OCI-LY1 (cell line): ENCODE results near the gene TUBA3C.
A peak's percentile ranks its signal among the peaks of the same experiment; 100 is the strongest.

Experiments used
- H2AFZ ChIP-seq: fragments of 200-600 bp; sonication (generic), shearing (Covaris generic); 2 replicates; pipeline ENCODE4 v1.6.0; 2014; ENCODE audit warnings: antibody characterized with exemption, mild to moderate bottlenecking, low read length
- H3F3A ChIP-seq: fragments of 200-600 bp; sonication (generic), shearing (Covaris generic); 2 replicates; pipeline ENCODE4 v1.6.0; 2014; ENCODE audit warnings: mild to moderate bottlenecking, antibody characterized with exemption, low read length, moderate library complexity; ENCODE audit not compliant: insufficient read depth
- H3K27ac ChIP-seq: fragments of 200-600 bp; sonication (generic); 2 replicates; pipeline ENCODE4 v1.5.1; 2014; ENCODE audit warnings: low read length, mixed run types, mild to moderate bottlenecking, low read depth; ENCODE audit not compliant: poor library complexity, severe bottlenecking
- H3K27me3 ChIP-seq: fragments of 200-600 bp; sonication (generic); 2 replicates; pipeline ENCODE4 v1.6.0; 2014; ENCODE audit warnings: antibody characterized with exemption, mild to moderate bottlenecking, low read length, moderate library complexity; ENCODE audit not compliant: insufficient read depth
- H3K36me3 ChIP-seq: fragments of 200-600 bp; sonication (generic); 2 replicates; pipeline ENCODE4 v1.6.1; 2014; ENCODE audit warnings: mild to moderate bottlenecking, antibody characterized with exemption, low read length, moderate library complexity, mixed read lengths; ENCODE audit not compliant: insufficient read depth
- H3K4me1 ChIP-seq: fragments of 200-600 bp; sonication (generic); 2 replicates; pipeline ENCODE4 v1.5.1; 2014; ENCODE audit warnings: mild to moderate bottlenecking, low read length, moderate library complexity; ENCODE audit not compliant: insufficient read depth, severe bottlenecking
- H3K4me2 ChIP-seq: fragments of 200-600 bp; sonication (generic), shearing (Covaris generic); 2 replicates; pipeline ENCODE4 v1.6.1; 2014; ENCODE audit warnings: low read length
- H3K4me3 ChIP-seq: fragments of 200-600 bp; sonication (generic); 2 replicates; pipeline ENCODE4 v1.5.1; 2014; ENCODE audit warnings: low read length, low read depth, mild to moderate bottlenecking, mixed read lengths; ENCODE audit not compliant: poor library complexity, severe bottlenecking
- H3K79me2 ChIP-seq: fragments of 200-600 bp; shearing (Covaris generic); 2 replicates; pipeline ENCODE4 v1.6.1; 2016; ENCODE audit warnings: mixed run types, low read length, mixed read lengths; ENCODE audit not compliant: insufficient read depth
- H3K9ac ChIP-seq: fragments of 200-600 bp; sonication (generic), shearing (Covaris generic); 2 replicates; pipeline ENCODE4 v1.6.1; 2014; ENCODE audit warnings: mild to moderate bottlenecking, low read length, mixed read lengths
- H3K9me2 ChIP-seq: fragments of 200-600 bp; sonication (generic), shearing (Covaris generic); 2 replicates; pipeline ENCODE4 v1.6.1; 2014; ENCODE audit warnings: low read depth, mild to moderate bottlenecking, low read length, mixed read lengths
- H3K9me3 ChIP-seq: fragments of 200-600 bp; shearing (Covaris generic); 2 replicates; pipeline ENCODE4 v1.6.1; 2014; ENCODE audit warnings: low read length, mixed read lengths
- H4K20me1 ChIP-seq: fragments of 200-600 bp; sonication (generic), shearing (Covaris generic); 2 replicates; pipeline ENCODE4 v1.6.0; 2016; ENCODE audit warnings: mild to moderate bottlenecking, low read length; ENCODE audit not compliant: insufficient read depth
- EZH2 ChIP-seq: fragments of 200-600 bp; sonication (generic), shearing (Covaris generic); IDR thresholded peaks from 2 replicates; pipeline ENCODE4 v1.8.0; 2017; ENCODE audit warnings: borderline replicate concordance, mixed run types, mild to moderate bottlenecking, antibody characterized with exemption, low read length, moderate library complexity, mixed read lengths
- TF ChIP-seq, protein P1 (sequence below): fragments of 200-600 bp; sonication (generic), shearing (Covaris generic); IDR thresholded peaks from 2 replicates; pipeline ENCODE4 v1.5.1; 2017; ENCODE audit warnings: mild to moderate bottlenecking, antibody characterized with exemption, low read length, moderate library complexity, mixed read lengths

TUBA3C gene

GRCh38 chr13:19155321-19155861 lies 26.2 kb downstream of the TUBA3C start:
- H3K4me2 ChIP-seq, result no peak overlapping the region
- H3K9me3 ChIP-seq, result no peaks in the 10 kb centered on the region
- TF ChIP-seq EZH2, result no peak
- TF ChIP-seq, protein P1, sequence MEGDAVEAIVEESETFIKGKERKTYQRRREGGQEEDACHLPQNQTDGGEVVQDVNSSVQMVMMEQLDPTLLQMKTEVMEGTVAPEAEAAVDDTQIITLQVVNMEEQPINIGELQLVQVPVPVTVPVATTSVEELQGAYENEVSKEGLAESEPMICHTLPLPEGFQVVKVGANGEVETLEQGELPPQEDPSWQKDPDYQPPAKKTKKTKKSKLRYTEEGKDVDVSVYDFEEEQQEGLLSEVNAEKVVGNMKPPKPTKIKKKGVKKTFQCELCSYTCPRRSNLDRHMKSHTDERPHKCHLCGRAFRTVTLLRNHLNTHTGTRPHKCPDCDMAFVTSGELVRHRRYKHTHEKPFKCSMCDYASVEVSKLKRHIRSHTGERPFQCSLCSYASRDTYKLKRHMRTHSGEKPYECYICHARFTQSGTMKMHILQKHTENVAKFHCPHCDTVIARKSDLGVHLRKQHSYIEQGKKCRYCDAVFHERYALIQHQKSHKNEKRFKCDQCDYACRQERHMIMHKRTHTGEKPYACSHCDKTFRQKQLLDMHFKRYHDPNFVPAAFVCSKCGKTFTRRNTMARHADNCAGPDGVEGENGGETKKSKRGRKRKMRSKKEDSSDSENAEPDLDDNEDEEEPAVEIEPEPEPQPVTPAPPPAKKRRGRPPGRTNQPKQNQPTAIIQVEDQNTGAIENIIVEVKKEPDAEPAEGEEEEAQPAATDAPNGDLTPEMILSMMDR, result no peak

GRCh38 chr13:19154843-19155242 lies 26.8 kb downstream of the TUBA3C start:
- no peaks in the 10 kb centered on the region for H3K36me3 ChIP-seq
- H3K79me2 ChIP-seq, result no peaks in the 10 kb centered on the region
- no peaks in the 10 kb centered on the region for H3K9me2 ChIP-seq
- no peak overlapping the region for H3K9ac ChIP-seq
- H3K27me3 ChIP-seq, result no peaks in the 10 kb centered on the region
- H3F3A ChIP-seq, result no peaks in the 10 kb centered on the region
- H3K4me2 ChIP-seq, result no peak overlapping the region
- TF ChIP-seq, protein P1, result no peak
- TF ChIP-seq EZH2, result no peak
- no peaks in the 10 kb centered on the region for H4K20me1 ChIP-seq
- H3K27ac ChIP-seq, result no peak overlapping the region
- no peak overlapping the region for H2AFZ ChIP-seq
- no peak overlapping the region for H3K4me3 ChIP-seq
- H3K4me1 ChIP-seq, result no peaks in the 10 kb centered on the region
- H3K9me3 ChIP-seq, result no peaks in the 10 kb centered on the region

More at GRCh38 chr13:19155321-19155861, 26.2 kb downstream of the TUBA3C start:
- Histone ChIP-seq H3K9ac (no peak overlapping the region), H3K79me2 (no peaks in the 10 kb centered on the region), H3K27me3 (no peaks in the 10 kb centered on the region), H3K4me3 (no peak overlapping the region), H3K36me3 (no peaks in the 10 kb centered on the region), H3F3A (no peaks in the 10 kb centered on the region), H3K9me2 (no peaks in the 10 kb centered on the region), H4K20me1 (no peaks in the 10 kb centered on the region), H3K4me1 (no peaks in the 10 kb centered on the region), H3K27ac (no peak overlapping the region), H2AFZ (no peak overlapping the region)

- Histone ChIP-seq H2AFZ (no peak overlapping the region), H3K27me3 (no peaks in the 10 kb centered on the region), H3K4me3 (no peak overlapping the region), H4K20me1 (no peaks in the 10 kb centered on the region), H3K36me3 (no peaks in the 10 kb centered on the region), H3K9me2 (no peaks in the 10 kb centered on the region), H3K79me2 (no peaks in the 10 kb centered on the region), H3K9ac (no peak overlapping the region), H3K4me1 (no peaks in the 10 kb centered on the region), H3K9me3 (no peaks in the 10 kb centered on the region), H3K27ac (no peak overlapping the region), H3K4me2 (no peak overlapping the region), H3F3A (no peaks in the 10 kb centered on the region)
- no peak for TF ChIP-seq EZH2
- TF ChIP-seq, protein P1, result peak; percentile 55
Observed at GRCh38 chr13:19153782-19154450, 27.7 kb downstream of the TUBA3C start.
